Breast epithelium (tissue), 3 donors: ENCODE data around the gene SEC63.

Experiments
- POLR2A ChIP-seq: fragments of 450-650 bp; IDR thresholded peaks from one replicate; pipeline ENCODE4 v1.6.1; 2016; ENCODE audit warnings: antibody characterized with exemption, mild to moderate bottlenecking, moderate library complexity
- TF ChIP-seq, protein P1 (sequence below), 3 donors: fragments of 450-650 bp; IDR thresholded peaks; one replicate each; pipeline ENCODE4 v1.5.1; 2016 to 2017; ENCODE audit warnings: antibody characterized with exemption in 3 of 3, mild to moderate bottlenecking in 3 of 3, moderate library complexity in 3 of 3

DNA sequence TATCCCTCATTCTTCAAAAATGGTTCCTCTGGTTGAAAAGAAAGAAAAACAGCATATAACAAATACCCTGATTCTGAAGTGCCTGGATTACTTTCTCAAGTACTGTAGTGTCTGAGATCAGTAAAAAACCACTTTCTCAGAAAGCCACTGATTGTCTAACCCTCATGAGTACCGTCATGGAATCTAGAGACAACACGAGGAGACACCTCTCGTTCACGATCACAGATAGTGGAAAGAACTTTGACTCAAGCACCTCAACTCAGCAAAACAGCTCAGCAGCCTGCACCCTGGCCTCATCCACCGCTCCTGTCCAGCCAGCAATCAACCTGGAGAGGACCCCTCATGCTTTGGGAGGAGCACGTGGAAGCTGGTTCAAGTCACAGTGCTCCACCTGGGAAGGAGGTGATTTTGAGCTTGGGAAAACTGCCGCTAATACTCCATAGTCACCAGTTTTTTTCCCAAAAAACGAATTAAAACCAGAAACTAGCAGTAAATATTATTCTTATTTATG lies 134.9 kb downstream of the SEC63 start:
- TF ChIP-seq, protein P1, sequence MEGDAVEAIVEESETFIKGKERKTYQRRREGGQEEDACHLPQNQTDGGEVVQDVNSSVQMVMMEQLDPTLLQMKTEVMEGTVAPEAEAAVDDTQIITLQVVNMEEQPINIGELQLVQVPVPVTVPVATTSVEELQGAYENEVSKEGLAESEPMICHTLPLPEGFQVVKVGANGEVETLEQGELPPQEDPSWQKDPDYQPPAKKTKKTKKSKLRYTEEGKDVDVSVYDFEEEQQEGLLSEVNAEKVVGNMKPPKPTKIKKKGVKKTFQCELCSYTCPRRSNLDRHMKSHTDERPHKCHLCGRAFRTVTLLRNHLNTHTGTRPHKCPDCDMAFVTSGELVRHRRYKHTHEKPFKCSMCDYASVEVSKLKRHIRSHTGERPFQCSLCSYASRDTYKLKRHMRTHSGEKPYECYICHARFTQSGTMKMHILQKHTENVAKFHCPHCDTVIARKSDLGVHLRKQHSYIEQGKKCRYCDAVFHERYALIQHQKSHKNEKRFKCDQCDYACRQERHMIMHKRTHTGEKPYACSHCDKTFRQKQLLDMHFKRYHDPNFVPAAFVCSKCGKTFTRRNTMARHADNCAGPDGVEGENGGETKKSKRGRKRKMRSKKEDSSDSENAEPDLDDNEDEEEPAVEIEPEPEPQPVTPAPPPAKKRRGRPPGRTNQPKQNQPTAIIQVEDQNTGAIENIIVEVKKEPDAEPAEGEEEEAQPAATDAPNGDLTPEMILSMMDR (IDR thresholded peaks at IDR 0.05) = no peak
- TF ChIP-seq POLR2A = no peak
